ENCODE measurements around the gene MACC1.

The MACC1 gene

DNA sequence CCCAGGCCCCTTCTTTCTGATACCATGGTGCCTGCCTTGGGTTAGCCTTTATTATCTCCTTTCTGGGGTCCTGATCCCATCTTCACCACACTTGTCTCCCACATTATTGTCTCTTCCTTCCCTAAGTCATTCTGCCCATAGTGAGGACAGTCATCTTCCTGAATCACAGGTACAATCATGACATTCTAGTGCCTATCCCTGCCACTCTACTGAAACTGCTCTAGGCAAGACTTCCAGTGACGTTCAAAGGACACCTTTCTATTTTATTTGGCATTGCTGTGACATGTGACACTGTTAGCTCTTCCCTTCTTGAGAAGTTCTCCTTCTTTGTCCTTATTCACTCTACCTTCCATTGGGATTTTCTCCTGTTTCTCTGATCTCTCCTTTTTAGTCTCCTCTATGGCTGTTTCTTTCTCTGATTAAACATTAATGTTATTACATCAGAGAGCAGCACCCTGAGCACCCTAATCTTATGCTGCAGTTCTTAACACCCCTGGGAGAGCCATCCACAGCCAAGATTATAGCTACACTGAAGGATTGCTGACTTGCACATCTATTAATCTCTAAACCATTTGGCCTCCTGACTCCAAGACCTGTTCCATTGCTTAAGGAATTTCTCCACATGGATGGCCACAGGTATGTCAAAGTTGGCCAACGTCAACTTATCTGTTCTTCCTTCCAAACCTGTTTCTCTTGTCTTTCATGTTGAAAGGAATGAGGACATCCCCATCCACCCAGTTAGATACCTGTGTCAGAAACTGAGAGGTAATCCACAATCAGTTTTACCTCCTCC lies 10.9 kb downstream of the MACC1 start:
- FAIRE-seq (no peak), DNase-seq (ENCODE audit: insufficient read length, low spot score) (no peak)
- TF ChIP-seq, protein P1, sequence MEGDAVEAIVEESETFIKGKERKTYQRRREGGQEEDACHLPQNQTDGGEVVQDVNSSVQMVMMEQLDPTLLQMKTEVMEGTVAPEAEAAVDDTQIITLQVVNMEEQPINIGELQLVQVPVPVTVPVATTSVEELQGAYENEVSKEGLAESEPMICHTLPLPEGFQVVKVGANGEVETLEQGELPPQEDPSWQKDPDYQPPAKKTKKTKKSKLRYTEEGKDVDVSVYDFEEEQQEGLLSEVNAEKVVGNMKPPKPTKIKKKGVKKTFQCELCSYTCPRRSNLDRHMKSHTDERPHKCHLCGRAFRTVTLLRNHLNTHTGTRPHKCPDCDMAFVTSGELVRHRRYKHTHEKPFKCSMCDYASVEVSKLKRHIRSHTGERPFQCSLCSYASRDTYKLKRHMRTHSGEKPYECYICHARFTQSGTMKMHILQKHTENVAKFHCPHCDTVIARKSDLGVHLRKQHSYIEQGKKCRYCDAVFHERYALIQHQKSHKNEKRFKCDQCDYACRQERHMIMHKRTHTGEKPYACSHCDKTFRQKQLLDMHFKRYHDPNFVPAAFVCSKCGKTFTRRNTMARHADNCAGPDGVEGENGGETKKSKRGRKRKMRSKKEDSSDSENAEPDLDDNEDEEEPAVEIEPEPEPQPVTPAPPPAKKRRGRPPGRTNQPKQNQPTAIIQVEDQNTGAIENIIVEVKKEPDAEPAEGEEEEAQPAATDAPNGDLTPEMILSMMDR (IDR thresholded peaks at IDR 0.05; ENCODE audit: insufficient read depth, missing control alignments) = no peak

DNA sequence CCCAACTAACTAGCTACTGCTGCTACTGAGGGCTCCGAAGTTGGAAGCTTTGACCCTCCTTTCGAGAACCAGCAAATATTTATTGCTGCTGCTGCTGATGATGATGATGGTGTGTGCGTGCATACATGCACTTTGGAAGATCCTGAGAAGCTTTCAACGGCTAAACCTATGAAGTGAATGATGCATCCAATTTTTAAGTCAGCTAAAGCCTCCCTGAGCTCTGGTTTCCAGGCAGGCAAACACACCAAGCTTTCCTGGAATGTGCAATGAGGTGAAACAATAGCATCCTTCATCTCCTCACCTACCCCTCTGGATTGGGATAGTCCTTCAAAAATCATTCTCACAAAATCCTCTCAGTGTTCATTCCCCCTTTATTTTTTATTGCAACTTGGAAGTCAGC lies 13.9 kb downstream of the MACC1 start:
- DNase-seq (ENCODE audit: insufficient read length, low spot score) = no peak
- no peak for FAIRE-seq
- TF ChIP-seq, protein P1 (IDR thresholded peaks at IDR 0.05; ENCODE audit: insufficient read depth, missing control alignments) = no peak

DNA sequence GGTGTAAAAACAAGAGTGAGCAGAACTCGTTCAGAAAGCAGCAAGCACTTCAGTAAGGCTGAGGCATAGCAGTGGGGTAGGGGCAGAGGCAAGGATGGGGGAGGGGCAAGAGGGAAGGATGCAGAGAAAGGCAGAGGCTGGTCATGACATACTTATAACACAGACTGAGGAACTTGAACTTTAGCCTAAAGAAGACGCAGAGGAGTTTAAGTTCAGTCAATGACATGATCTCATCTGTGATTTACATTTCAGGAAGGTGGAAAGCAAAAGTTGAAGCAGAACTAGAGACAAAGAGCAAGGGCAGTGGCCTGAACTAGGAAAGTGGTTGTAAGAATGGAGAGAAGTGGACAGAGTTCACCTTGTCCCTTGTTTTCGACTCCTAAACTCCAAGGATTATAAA lies 15.8 kb downstream of the MACC1 start:
- DNase-seq (ENCODE audit: insufficient read length, low spot score) (no peak), FAIRE-seq (no peak)
- TF ChIP-seq, protein P1 (IDR thresholded peaks at IDR 0.05; ENCODE audit: insufficient read depth, missing control alignments) = no peak

DNA sequence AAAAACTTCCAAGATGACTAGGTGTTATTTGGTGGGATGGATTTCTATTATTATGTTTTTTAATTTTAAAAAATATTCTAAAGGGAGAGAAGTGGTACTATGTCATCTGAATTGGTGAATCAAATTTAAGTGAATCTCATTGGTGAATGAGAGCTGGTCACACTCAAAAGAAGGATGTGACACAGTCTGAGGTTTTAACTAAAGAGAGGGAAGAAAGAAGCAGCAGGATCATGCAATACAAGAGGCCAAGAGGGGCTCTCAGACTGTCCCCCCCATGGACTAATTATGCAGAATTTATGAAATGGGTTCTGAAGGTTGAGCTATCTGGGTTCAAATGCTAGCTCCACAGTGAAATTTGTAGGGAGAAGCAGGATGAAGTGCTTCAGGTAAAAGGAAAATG lies 16.2 kb downstream of the MACC1 start:
- TF ChIP-seq, protein P1 (IDR thresholded peaks at IDR 0.05; ENCODE audit: insufficient read depth, missing control alignments) = no peak
- no peak for FAIRE-seq
- no peak for DNase-seq (ENCODE audit: insufficient read length, low spot score)

DNA sequence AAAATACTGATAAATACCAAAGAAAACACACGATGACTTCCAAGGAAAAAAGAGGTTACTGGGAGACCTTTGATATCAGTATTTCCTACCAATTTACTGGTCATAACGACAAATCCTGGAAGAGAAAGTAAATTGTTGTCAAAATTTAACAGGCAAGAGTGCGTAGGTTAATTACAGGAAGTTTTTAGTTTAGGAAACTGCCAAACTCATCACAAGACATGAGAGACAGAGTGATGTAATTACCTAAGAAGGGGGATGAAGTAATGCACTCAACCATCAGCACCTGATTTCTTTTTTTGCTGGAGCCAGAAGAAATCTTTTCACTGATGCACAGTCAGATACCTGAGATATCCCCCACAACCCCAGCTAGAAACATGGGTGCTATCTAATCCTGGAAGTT lies 16.8 kb downstream of the MACC1 start:
- FAIRE-seq (no peak), DNase-seq (ENCODE audit: insufficient read length, low spot score) (no peak)

DNA sequence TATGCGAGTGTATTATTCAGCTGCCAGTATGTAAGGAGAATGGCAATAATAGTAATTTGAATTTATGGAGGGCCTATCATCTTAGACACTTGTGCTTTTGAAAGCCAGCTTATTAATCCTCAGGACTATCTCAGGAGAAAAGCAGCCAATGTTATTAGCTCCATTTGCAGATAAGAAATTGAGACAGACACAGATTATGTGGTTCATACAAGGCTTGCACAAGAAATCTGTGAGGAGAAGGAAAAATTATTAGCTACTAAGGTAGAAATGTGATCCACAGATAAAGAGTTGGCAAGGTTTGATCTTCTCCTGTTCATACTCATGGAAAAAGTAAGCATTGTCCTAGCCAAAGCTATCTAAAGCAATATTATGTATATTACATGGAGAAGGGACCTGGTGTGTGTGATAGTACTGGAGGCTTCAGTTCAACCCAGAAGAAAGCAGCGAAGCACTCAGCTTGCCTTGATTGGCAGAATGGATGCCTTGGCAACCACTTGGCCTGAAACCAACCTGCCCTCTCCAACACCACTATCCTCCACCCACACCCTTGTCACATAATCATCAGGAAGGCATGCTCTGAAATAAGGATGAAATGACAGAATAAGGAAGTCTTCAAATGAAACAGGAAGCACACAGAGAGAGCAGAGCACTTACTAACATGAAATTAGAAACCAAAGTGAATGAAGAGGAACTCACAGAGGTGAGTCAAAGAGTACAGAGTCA lies 18.0 kb downstream of the MACC1 start:
- DNase-seq (ENCODE audit: insufficient read length, low spot score) (no peak), FAIRE-seq (no peak)
- TF ChIP-seq, protein P1 (IDR thresholded peaks at IDR 0.05; ENCODE audit: insufficient read depth, missing control alignments) = no peak

More for the DNA sequence above, 16.8 kb downstream of the MACC1 start:
- TF ChIP-seq, protein P1 (IDR thresholded peaks at IDR 0.05; ENCODE audit: insufficient read depth, missing control alignments) = no peak

DNA sequence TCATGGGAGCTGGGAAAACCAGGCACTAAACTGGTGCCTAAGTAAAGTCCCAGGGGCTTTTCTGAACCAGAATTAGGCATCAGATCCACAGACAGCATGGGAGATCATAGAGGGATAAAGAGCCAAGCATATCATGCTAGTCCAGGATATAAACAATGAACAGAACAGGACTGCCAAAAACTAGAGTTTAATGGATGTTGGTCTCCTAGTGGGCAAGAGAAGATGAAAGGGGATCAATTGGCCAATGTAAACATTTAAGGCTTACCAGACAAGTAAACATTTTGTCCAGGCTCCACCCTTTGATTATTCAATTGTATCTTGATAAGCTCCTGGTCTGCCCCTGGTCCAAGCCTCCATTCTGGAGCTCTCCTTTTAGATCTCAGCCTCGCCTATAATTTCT lies 18.9 kb downstream of the MACC1 start:
- FAIRE-seq = no peak
- TF ChIP-seq, protein P1 (IDR thresholded peaks at IDR 0.05; ENCODE audit: insufficient read depth, missing control alignments) = no peak
- DNase-seq (ENCODE audit: insufficient read length, low spot score) = no peak
